LNCAP (cell line): Measurements from ENCODE around the gene THY1.

Source experiments
- TF ChIP-seq, protein P1 (sequence below): fragments of 450-650 bp; IDR thresholded peaks from 2 replicates; pipeline ENCODE4 v1.5.1; 2017; ENCODE audit warnings: mild to moderate bottlenecking

The THY1 gene

DNA sequence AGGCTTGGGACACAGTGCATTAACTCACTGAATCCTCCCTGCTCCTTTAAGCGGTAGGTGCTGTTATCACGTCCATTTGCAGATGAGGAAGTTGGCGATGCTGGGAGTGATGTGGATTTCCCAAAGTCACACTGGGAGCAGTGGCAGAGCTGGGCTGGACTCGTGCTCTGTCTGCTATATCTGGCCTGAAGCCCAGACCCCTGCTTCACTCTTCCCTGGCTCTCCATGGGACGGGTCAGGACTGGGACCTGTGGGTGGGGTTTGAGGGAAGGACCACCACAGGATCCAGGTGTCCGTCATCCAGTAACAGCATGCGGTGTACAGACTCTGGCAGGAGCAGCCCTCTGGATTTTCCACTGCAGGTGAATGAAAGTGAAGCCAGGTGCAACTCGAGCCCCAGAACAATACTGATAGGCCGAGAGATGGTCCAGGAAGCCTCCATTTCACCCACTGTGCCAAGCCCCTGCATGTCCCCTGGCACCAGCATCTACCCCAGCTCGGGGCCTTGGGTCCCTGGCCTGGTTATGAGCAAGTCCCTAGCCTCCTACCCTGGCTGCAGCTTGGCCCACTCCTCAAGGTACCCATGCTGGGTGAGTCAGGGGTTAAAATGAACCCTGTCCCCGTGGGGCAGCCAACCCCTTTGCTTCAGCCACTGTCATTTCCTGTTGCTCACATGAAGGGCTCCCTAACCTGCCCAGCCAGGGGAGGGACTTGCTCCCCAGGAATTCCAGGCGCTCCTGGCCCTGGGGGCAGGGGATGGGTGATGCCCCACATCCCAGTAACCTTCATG, 45.7 kb downstream of the THY1 start:
- TF ChIP-seq, protein P1, sequence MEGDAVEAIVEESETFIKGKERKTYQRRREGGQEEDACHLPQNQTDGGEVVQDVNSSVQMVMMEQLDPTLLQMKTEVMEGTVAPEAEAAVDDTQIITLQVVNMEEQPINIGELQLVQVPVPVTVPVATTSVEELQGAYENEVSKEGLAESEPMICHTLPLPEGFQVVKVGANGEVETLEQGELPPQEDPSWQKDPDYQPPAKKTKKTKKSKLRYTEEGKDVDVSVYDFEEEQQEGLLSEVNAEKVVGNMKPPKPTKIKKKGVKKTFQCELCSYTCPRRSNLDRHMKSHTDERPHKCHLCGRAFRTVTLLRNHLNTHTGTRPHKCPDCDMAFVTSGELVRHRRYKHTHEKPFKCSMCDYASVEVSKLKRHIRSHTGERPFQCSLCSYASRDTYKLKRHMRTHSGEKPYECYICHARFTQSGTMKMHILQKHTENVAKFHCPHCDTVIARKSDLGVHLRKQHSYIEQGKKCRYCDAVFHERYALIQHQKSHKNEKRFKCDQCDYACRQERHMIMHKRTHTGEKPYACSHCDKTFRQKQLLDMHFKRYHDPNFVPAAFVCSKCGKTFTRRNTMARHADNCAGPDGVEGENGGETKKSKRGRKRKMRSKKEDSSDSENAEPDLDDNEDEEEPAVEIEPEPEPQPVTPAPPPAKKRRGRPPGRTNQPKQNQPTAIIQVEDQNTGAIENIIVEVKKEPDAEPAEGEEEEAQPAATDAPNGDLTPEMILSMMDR, result no peak

DNA sequence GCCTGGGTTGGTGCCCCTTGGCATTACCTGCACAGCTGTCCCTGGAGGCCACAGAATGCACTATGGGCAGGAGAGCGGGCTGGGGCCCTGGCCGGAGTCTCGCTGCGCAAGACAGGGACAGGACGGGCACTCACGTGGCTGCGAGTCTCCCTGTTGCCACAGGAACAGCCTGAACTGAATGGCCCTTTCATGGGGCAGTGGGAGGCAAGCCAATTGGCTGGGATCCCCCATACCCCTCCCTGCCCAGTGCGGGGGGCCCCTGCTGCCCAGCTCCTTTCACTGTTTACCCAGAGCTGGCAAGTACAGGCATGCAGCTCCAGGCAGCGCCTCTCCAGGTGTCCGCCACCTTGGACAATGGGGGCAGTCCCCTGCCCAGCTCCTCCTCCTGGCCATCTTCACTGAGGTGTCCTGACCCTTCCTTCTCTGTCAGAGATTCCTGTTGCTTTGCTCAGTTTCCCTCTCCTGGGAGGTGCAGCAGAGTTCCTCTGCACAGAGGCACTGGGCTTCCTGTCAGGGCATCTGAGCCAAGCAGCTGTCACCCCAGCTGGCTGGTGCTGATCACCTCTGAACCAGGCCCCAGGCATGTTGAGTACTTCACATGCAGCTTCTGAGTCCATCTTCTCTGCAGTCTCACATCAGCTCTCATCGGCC, 46.6 kb downstream of the THY1 start:
- TF ChIP-seq, protein P1, result no peak

DNA sequence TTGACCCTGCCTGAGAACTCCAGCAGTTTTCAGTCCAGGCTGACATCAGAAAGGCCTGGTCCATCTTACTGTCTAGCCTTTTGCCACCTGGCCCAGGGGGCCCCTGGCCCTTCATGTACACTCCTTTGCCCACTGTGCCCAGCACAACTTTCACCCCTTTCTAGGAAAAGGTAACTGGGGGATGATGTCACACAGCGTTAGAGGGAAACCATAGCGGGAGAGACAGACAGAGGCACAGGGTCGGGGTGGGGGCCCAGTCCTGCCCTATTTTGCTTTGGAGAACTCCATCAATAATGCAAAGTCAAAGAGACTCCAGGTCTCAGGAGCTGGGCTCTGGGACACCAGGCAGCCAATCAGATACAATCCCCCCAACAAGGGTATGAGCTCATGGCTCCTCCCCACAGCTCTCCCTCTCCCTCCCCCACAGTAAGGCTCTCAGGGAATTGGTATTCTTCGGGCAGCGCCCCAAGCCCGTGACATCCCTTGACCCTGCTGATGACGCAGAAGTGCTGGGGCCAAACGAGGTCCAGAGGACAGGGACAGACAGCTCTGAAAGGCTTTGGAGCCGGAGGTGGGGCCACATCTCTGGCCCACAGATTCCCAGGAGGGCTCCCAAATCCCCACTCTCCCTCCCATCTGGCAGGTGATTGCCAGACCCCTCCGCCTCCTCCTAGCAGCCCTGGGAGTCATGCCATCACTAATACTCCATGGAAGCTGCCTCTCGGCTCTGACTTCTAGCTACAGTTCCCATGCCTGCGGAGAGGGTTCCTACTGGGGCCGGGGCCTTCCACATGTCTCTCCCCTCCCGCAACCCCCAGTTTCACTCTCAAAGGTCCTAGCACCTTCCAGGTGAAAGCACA, 47.4 kb downstream of the THY1 start:
- TF ChIP-seq, protein P1, result no peak

DNA sequence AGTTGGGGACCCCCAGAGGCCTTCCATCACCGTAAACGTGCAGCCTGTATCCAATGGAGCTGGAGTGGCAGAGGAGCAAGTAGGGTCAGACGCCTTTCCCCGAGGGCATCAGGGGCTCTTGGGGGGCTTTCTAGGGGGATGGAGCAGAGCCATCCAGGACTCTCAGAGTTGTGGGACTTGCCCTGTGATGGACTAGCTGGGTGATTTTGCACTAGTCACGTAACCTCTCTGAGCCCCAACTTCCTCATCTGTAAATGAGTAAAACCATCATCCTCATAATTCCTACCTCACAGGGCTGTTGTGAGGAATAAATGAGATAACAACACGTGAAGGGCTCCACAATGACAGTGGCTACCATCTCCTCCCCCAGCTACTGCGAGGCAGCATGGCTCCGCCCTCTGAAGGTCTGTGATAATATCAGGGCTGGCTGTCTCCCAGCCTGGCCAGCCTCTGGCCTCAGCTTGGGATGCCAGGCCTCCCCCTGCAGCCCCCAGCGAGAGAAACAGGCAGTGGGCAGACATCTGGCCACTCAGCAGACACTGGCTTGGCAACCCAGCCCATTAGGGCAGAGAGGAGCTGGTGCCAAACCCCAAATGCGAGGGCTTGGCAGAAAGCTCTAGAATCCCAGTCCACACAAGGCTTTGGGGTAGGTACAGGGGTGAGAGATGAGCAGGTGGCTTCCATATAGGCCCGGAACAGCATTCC, 48.2 kb downstream of the THY1 start:
- TF ChIP-seq, protein P1, result no peak

GRCh38 chr11:119373921-119374631, 48.9 kb downstream of the THY1 start:
- TF ChIP-seq, protein P1, result peak; percentile 94

DNA sequence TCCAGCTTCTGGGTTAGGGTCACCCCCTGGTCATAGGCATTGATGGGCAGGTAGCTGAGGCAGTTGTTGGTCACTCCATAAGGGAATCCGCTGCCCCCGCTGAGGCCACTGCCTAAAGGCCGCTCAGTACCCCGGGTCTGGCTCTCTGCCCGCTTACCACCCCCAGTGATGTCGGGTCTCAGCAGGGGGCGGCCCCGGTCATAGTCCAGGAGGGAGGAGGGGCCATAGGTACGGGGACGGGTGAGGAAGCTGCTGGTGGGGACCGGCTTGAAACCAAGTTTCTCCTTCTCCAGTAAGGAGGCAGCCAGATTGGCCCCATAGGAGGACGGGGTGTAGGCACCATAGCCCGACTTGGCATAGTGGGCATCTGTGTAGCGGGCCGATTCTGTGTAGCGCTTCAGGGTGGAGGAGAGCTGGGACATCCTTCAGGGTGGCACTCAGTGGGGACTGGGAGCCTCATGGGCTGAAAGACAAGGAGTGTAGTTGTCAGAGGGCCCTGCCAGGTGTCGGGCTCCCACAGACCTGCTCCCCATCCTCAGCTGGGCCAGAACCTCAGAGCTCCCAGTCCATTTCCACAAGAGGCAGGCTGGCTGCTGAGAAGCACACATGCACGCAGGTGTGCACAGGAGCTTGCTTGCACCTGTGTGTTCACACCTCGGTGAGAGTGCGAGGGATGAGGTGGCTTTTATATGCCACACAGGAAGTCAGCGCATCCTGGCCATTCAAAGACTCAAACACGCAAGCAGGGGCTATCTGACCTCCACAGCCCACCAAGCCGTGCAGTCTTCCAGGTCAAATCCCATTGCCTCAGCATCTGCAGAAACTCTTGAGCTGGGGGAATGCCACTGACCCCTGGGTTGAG, 49.7 kb downstream of the THY1 start:
- TF ChIP-seq, protein P1, result no peak
